Activated CD4-positive, CD25-positive, alpha-beta regulatory T cell treated with anti-CD3 and anti-CD28 coated beads, Interleukin-2, amount 50 U/mL, for 72 hours (primary cell): ENCODE results near the gene R3HDM2.

Experiments used
- DNase-seq: peaks from one replicate; pipeline ENCODE4 v3.0.0; 2021

The R3HDM2 gene

DNA sequence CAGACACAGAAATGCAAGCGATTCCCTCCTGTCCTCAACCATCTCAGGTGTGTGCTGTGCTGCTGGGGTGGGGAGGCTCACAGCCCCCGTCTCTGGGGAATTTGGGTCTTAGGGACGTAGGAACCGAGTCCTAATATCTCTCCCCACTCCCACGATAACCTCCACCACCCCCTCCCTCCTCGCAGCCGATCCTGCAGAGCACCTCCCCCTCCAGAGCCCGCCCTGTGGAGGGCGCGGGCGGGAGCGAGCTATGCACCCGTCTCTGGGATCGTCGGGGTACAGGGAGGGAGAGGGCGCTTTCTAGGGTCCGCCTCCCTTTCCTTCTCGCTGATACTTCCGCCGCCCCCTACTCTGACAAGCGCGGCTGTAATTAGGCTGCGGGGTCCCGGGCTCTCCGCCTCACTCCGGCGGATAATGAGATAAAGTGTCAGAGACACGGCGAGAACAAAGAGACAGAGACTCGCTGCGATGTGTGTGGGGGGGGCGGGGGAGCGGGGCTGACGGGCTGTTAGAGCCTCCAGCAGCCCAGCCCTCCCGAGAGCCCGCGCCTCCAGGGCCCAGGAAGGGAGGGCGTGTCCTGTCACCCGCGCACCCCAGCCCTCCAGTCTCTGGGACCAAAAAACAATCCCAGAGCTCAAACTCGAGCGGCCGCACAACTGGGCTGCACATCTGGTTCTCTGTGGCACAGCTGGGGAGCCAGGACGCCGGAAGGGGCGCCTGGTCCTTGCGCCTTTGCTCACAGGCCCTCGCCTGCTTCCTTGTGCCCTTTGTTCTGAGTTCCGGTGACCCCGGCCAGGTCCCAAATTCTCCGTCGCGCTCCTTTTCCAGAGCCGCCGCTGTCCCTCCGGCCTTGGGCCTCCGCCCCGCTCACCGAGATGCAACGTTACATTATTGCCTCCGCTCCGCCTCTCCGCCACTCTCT is 192.7 kb downstream of the R3HDM2 start:
- no peak for DNase-seq

DNA sequence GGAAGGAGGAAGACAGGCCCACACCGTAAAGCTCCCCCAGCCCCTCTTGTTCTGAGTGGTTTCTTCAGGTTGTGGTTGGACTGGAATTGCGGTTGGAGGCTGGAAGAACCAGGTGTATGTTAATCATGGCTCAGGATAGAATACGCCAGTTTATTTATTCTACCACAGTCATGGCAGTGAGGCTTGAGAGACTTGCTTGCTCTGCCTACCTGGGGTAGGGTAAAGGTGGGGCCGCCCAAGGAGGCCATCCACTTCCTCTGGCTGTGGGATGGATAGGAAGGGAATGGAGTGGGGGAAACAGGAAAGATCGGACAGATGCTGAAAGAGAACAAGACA is 193.3 kb downstream of the R3HDM2 start:
- DNase-seq, result no peak

DNA sequence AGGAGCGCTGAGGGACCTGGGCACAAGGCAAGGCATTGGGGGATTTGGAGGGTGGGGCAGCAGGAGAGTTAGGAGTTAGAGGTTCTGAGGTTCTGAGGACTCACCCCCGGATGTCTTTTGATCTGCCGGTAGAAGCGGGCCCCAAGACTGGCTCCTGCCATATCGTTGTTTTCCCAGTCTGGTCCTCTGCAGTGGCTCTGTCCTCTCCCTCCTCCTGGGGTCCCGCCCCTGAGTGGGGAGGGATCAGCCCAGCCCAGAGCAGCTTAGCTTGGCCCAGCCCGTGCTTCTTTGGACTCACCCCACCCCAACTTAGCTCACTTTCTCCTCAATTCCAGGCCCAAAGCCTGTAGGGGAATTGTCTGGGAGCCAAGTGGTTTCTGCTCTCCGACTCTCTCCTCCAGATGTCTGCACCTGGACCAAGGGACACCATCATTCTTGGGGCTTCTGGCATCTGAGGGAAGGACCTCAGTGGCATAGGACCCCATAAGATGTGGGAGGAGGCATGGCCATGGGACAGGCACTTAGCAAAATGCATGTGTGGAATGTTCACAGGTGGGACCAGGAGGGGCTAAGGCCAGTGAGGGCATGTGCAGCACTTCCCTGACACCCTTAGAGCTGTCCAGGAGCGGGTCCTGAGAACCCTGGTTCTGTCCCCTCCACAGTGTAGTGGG is 193.8 kb downstream of the R3HDM2 start:
- DNase-seq, result no peak

DNA sequence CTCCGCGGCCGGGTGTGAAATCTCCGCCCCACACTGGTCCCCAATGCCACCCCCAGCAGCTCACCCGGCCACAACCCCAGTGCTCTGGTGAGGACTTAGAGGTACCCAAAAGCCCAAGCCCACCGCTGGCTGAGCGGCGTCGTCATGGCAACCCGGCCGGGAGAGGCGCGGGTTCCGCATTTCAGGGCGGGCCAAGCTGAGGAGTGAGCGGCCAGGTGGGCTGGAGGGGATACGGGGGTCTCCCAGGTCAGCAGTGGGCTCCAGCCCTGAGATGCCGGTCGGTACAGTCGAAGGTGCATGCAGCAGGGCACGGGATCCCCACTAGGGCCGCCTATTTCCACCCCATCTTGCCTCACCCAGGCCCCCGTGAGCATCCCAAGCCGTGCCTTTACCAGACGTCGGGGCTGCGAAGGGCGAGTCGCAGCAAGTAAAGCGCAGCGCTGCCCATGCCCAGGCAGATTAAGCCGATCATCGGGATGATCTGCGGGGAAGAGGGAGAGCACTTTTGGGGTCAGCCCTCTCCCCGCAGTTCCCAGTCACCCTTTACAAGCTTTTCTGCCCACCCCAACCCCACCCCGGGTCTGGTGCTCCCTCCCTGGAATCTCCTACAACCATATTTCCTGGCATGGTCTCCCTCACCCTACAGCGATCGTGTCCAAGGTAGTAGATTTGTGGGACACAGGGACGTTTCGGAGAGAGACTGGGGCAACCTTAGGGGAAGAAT is 194.5 kb downstream of the R3HDM2 start:
- peak; percentile 34 for DNase-seq

DNA sequence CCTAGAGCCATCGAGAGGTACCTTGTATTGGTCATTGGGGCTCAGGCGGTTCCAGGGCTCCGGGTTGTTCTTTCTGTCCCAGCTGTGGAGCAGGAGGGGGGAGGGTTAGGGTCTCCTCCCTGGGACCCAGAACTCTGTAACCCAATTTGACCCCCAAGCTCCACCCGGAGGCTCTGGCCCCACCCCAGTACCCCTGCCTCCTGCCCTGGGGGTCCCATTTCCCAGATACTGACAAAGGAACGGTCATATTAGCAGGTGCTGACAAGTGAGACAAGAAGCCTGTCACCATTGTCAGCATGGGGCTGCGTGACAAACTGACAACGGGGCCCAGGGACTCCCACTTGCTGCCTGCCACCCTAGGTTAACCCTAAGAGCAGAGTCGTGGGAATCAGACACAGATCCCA is 195.1 kb downstream of the R3HDM2 start:
- no peak for DNase-seq

DNA sequence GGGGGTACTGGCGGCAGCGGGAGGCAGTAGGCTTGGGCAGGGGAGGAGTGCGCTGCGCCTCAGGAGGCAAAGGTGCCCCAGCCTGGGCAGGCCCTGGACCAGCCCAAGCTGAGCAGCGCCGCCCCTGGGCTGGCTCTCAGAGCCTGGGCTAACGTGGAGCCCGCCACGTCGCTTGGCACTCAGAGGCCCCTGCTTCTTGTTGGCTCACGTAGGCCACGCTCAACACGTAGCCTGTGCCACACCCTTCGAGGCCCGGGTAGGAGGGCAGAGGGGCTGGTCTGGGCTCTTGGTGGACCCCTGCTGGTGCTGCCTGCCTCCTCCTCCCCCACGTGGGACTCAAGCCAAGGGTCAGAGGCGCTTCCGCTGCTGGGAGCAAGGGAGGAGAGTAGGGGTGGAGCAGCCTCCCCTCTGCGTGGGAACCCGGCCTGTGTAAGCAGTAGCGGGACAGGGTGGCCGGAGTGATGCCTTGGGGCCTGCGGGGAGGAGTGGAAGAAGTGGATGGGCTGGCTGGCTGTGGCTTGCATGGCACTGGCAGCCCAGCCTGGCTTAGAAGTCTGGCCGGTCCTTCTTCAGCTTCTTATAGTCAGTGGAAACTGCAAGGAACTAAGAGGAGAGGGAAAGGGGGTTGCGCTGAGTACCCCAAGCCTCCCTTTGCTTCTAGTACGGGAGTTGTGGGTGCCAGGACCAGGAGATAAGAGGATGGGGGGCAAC is 195.7 kb downstream of the R3HDM2 start:
- no peak for DNase-seq

DNA sequence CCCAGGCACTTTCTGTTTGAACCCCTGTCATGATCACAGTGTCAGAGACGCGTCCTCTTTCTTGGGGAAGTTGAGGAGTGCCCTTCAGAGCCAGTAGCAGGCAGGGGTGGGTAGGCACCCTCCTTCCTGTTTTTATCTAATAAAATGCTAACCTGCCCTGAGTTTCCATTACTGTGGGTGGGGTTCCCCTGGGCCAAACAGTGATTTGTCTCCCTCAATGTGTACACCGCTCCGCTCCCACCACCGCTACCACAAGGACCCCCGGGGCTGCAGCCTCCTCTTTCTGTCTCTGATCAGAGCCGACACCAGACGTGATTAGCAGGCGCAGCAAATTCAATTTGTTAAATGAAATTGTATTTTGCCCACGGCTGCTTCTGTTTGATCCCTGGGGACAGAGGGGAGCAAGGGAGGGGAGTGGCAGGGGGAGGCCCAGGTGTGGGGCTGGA is 196.2 kb downstream of the R3HDM2 start:
- DNase-seq, result peak; percentile 32

DNA sequence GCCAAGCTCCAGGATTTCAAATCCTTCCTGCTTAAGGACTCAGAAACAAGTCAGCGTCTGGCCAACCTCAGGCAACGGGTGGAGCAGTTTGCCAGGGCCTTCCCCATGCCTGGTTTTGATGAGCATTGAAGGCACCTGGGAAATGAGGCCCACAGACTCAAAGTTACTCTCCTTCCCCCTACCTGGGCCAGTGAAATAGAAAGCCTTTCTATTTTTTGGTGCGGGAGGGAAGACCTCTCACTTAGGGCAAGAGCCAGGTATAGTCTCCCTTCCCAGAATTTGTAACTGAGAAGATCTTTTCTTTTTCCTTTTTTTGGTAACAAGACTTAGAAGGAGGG is 196.6 kb downstream of the R3HDM2 start:
- DNase-seq, result no peak

DNA sequence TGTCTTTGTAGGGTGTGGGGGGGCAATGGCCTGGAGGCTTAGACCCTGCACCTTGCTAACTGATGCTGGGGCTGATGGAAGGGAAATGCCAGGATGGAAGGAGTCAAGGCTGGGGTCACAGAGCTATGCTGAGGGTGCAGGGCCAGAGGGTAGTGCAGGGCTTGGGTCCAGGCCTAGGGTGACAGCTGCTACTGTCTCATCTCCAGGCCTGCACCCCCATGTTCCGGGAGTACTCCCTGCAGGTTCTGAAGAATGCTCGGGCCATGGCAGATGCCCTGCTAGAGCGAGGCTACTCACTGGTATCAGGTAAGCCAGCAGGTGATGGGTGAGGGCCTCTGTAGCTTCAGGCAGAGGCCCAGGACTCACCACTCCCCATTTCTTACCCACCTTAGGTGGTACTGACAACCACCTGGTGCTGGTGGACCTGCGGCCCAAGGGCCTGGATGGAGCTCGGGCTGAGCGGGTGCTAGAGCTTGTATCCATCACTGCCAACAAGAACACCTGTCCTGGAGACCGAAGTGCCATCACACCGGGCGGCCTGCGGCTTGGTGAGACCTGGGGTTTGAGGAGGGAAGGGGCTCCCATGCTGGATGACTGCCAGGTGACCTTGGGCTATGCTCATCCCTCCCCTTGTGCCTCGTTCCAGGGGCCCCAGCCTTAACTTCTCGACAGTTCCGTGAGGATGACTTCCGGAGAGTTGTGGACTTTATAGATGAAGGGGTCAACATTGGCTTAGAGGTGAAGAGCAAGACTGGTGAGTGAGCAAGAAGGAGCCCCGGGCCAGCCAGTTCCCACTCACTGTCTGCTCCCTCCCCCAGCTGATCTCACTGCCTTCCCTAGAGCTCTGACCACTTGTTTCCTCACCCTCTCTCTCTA is 197.2 kb downstream of the R3HDM2 start:
- DNase-seq, result no peak

DNA sequence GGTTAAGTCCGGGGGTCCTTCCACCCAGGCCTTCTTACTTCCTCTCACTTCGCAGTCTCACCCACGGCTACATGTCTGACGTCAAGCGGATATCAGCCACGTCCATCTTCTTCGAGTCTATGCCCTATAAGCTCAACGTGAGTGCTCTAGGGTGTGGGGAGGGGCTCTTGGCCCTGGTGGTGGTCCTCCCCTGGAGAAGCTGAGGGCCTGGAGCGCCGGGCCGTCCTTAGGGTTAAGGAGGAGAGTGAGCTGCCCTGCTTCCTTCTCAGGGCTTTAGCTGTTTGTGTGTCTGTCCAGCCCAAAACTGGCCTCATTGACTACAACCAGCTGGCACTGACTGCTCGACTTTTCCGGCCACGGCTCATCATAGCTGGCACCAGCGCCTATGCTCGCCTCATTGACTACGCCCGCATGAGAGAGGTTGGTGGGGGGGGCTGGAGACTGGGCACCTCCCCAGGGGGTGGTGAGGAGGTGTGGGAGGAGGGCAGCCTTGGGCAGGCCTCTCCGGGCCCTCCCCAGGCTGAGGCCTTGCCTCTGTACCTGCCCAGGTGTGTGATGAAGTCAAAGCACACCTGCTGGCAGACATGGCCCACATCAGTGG is 198.6 kb downstream of the R3HDM2 start:
- DNase-seq, result no peak

DNA sequence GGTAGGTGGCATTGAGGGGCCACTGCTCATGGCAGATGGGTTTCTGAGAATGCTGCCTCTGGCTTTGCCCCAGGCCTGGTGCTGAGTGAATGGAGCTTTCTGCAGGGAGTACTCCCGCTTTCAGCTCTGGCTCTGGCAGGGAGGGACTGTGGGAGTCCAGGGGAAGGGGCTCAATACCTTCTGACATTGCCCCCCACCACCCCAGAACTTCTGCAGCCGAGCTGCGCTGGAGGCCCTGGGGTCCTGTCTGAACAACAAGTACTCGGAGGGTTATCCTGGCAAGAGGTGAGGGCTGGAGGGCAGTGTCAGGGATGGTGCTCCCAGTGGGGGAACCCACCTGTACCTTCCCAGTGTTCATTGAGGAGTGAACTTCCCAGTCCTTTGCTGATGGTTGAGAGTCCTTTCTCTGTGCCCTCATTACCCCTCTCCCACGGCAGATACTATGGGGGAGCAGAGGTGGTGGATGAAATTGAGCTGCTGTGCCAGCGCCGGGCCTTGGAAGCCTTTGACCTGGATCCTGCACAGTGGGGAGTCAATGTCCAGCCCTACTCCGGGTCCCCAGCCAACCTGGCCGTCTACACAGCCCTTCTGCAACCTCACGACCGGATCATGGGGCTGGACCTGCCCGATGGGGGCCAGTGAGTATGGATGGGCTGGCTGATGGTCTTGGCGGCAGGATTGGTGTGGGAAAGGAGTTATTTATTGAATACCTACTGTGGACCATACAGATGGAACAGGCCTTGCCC is 199.4 kb downstream of the R3HDM2 start:
- no peak for DNase-seq

DNA sequence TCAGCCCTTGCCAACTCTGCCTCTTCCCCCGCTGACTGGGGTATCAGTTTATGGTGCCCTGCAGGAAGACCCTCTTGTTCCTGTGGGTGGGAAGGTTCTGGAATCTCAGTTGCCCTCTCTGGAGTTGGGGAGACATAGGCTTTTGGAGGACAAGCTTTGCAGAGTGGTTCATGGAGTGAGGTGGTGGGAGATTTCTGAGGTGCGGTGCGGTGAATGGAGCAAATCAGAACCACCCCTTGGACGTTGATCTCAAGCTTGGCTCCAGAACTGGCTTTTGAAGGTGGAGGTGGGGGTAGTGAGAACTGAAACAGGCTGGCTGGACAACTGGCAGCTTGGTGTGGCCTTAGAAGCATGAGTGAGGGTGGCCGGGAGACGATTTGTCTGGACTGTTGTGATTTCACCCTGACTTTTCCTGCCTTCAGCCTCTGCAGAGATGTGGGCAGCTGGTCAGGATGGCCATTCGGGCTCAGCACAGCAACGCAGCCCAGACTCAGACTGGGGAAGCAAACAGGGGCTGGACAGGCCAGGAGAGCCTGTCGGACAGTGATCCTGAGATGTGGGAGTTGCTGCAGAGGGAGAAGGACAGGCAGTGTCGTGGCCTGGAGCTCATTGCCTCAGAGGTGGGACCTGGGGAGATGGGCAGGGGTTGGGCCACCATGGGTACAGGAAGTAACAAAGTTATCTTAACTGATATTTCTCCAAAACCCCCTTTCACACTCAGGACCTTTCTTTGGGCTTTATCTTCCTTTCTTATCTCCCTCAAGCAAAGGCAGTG is 200.3 kb downstream of the R3HDM2 start:
- peak; percentile 30 for DNase-seq

DNA sequence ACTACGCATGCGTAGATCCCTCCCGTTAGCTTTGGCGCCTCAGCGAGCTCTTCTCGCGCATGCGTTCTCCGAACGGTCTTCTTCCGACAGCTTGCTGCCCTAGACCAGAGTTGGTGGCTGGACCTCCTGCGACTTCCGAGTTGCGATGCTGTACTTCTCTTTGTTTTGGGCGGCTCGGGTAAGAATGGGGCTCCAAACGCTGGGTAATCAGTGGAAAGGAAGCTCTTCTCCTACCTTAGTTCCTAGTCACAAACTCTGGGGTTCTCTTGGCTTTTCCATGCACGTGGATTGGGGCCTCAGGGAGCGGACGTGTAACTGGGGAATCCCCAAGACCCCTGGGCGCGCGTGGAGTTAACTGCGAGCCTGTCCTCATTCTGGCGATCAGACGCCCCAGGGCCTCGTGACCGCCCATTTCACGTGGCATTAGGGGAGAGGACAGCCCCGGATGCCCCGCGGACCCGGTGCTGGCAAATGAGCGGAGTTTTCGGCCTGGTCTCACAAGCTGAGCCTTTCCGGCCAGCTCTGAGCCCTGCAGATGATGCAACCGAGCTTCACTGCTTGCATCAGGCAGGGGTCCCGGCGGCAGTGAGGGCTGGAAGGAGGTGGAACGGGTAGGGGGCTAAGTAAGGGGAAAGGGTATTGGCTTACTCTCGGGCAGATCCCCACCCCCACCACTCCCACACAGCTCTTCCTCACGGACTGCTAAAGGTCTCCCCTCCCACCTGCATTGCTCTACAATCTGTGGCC is 201.0 kb downstream of the R3HDM2 start, which contains the start of gene SHMT2:
TSS of gene SHMT2 (plus strand) at position 78 of the 747 bp plus-strand sequence. CDS start at position 146, 68 bp downstream.
- DNase-seq, result peak; percentile 89

DNA sequence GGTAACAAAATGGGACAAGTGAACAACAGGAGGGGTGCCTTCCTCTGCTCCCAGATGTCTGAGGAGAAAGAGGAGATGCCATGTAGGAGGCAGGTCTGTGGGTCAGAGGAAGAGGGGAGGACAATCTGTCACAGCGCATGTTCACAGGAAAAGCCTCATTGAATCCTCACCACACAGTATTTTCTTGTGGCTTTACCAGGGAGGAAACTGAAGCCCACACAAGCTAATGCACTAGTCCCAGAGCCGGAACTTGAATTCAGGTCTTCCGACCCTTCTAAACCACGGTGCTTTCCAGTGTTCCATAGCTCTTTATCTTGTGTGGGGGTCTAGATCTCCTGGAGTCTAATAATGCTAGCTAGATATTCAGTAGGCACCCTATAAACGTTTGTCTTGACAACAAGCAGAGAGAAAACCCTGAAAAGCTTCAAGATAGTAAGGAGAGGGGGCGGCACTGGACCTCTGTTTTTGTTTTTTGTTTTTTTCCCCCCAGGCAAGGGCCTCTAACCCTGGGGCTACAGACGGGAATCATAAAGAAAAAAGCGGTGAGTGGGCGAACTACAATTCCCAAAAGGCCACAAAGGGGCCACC is 201.7 kb downstream of the R3HDM2 start:
- no peak for DNase-seq

DNA sequence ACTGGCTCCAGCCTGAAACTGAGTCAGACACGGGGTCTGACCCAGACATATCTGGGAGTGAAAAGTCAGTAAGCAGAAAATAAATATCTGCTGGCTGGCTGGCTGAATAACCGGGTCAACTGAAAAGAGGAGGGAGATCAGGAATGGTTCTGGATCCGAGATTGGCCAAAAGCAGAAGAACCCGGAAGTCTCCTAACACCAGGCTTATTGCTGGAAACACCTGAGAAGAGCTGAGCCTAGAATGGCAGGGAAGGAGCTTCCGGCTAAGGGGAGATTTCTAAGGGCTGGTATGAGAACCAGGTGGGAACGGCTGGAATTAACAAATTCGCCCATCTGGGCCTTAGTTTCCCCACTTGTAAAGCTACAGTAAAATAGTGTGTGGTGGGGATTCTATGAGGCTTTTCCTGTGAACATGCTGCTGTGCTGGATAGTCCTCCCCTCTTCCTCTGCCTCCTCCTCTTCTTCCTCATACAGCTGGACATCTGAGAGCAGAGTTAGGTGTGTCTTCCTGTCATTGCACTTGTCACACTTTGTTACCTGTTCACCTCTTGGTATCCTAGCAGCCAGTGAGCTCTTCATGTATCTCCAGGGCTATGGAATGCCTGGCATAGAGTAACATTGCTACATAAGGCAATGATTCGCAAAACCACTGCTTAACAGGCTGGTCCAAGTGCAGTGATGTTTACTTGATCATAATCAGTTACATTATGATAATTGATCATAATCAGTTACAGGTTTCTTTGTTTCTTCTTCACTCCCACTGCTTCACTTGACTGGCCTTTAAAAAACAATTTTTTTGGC is 203.3 kb downstream of the R3HDM2 start:
- no peak for DNase-seq

DNA sequence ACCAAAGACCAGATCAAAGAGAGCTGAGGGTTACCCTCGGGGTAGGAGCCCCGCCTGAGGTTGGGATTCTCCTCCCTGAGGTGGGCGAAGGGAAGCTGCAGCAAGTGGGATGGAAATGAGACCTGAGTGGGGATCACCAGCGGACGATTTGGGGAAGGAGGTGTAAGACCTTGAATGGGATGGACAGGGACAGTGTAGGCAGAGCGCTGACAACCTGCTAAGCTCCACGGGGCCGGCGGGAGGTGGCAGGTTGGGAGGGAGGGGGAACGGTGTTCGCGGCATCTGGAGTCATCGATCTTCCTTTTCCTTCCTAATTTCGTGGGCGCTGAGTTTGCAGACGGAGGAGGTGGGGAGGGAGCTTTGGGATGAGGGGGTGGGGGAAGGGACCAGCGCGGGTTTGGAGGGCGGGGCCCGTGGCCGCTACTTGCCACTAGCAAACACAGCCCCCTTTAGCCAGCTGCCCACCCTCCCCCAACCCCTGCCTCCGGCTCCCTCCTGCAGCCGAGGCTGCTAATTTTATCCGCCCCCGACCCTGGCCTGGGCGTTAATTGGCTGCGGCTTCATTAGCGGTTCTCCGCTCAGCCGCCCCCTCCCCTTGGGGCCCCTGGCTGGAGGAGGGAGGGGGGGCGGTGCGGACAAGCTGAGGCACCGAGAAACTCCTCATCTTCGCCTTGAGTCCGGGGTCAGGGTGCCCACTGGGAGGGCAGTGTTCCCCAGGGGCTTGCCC is 204.1 kb downstream of the R3HDM2 start:
- DNase-seq, result peak; percentile 27

DNA sequence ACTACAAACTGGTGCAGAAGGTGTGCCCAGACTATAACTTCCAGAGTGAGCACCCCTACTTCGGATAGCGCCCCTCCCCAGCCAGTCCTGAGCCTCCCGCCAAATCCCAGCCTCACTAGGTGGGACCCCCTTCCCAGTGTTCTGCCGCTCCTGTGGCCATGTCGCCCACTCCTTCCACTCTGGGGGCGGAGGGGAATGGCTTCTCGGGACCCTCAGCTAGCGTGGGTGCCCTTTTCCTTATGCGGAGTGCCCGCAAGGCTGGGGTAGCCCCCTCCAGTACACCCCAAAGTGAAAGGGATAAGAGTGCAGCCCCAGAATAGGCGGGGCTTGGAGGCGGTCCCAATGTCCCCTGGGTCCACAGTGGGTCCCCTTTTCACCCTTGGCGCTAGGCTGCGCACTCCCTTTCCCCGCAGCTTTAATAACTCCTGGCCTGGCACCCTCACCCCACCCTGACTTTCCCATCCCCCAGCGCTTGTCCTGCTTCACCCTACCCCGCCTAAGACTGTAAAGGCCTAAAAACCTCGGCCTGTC is 205.1 kb downstream of the R3HDM2 start:
- peak; percentile 28 for DNase-seq
